Measurements from ENCODE around the gene UBL3.

The UBL3 gene

DNA sequence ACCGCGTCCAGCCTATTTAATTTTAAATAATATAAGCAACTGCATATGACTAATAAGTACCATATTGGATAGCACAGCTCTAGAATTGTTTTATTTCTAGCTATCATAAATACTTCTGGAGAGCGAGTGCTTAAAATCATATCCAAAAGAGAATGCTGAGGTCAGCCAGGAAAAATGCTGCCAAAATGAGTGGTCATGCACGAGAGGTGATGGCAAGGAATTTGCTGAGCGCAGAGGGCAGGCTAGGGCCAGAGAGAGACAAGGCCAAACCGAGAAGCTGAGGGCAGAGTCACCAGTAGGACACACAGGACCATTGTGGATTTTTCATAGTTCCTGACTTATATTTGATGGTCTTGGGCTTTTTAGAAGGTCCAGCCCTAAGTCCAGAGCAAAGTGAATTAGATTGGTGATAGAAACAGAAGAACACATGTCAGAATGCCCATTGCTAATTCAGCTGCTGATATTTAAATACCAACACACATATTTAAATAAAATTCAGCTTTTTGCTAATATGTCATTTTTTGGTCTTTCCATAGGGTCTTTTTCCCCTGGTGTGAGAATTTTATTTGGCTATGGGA lies 33.6 kb upstream of the UBL3 start:
- Histone ChIP-seq H3K4me1 (ENCODE audit: control insufficient read depth in 1 of 2, insufficient read depth in 2 of 2, low read length in 2 of 2) (no peaks in the 10 kb centered on the region), H3K27me3 (ENCODE audit: low read depth, low read length) (no peaks in the 10 kb centered on the region), H3K27ac (ENCODE audit: low read length) (no peak overlapping the region), H3K4me3 (ENCODE audit: low read depth in 1 of 2, low read length in 2 of 2) (no peak overlapping the region), H3K9me3 (ENCODE audit: control insufficient read depth in 1 of 2, low read length in 2 of 2) (no peaks in the 10 kb centered on the region), H3K36me3 (ENCODE audit: control insufficient read depth in 1 of 2, insufficient read depth in 2 of 2, low read length in 2 of 2) (no peaks in the 10 kb centered on the region)

DNA sequence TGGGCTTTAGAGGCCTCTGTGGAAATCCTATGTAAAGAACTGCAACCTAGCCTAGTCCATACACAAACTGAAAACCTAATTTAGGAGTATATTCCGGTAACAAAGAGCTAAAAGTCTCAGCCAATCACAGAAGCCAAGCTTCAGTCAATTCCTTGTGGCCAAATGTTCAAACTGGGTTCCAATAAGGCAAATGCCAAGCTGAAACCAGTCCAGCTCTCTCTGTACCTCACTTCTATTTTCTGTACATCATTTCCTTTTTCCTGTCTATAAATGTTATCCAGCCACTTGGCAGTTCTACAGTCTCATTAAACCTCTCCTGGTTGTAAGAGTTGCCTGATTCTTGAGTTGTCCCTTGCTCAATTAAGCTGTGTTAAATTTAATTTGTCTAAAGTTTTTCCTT lies 31.7 kb upstream of the UBL3 start:
- Histone ChIP-seq H3K27ac (ENCODE audit: low read length) (no peak overlapping the region), H3K36me3 (ENCODE audit: control insufficient read depth in 1 of 2, insufficient read depth in 2 of 2, low read length in 2 of 2) (no peaks in the 10 kb centered on the region), H3K27me3 (ENCODE audit: low read depth, low read length) (no peaks in the 10 kb centered on the region), H3K4me1 (ENCODE audit: control insufficient read depth in 1 of 2, insufficient read depth in 2 of 2, low read length in 2 of 2) (no peaks in the 10 kb centered on the region), H3K9me3 (ENCODE audit: control insufficient read depth in 1 of 2, low read length in 2 of 2) (no peaks in the 10 kb centered on the region), H3K4me3 (ENCODE audit: low read depth in 1 of 2, low read length in 2 of 2) (no peak overlapping the region)

DNA sequence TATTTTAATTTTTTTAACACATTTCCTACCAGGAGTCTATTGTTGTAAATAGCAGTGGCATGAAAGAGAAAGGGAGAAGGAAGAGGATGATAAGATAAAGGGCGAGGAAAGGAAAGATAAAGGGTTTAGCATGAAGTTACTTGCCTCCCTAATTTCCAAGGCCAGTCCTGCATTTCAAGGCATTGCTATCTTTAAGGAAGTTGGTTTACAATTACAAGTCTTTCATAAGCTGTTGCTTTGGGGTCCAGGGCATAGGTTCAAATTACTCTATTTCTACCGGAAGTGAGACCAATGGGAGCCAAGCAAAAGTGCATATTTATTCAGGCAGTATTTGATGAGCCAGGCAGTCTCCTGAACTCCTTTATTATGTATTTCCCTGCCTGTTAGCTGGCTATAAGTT lies 27.7 kb upstream of the UBL3 start:
- Histone ChIP-seq H3K4me1 (ENCODE audit: control insufficient read depth in 1 of 2, insufficient read depth in 2 of 2, low read length in 2 of 2) (no peaks in the 10 kb centered on the region), H3K4me3 (ENCODE audit: low read depth in 1 of 2, low read length in 2 of 2) (no peak overlapping the region), H3K36me3 (ENCODE audit: control insufficient read depth in 1 of 2, insufficient read depth in 2 of 2, low read length in 2 of 2) (no peaks in the 10 kb centered on the region), H3K27me3 (ENCODE audit: low read depth, low read length) (no peaks in the 10 kb centered on the region), H3K27ac (ENCODE audit: low read length) (no peak overlapping the region), H3K9me3 (ENCODE audit: control insufficient read depth in 1 of 2, low read length in 2 of 2) (no peaks in the 10 kb centered on the region)

DNA sequence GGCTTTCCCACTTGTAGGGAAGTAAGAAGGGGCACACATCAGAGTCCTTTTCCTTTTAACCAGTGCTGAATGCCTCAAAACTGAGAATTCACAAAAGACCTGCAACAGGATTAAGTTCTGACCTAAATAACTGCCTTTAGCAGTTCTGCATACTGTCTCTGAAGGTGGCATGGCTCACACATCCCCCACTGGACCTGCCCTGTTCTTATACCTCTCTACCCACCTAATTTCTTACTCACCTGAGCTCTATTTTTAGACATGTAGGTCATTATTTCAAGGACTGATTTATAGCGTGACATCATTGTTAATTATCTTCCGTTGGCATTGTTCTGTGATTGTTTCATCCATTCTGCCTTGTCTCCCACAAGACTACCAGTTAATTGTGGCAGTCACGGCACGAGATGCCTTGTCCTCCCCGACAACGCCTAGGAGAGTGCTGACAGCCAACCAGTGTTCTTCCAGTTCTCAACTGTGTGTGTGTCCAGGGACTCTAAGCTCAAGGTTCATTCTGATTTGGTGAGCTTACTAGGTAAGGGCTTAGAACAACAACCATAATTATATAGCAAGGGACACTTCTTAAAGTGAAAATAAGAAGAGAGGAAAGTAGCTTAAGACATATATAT lies 27.1 kb upstream of the UBL3 start:
- H3K9me3 ChIP-seq (ENCODE audit: control insufficient read depth in 1 of 2, low read length in 2 of 2): no peaks in the 10 kb centered on the region
- H3K27ac ChIP-seq (ENCODE audit: low read length): no peak overlapping the region
- H3K27me3 ChIP-seq (ENCODE audit: low read depth, low read length): no peaks in the 10 kb centered on the region
- no peaks in the 10 kb centered on the region for H3K4me1 ChIP-seq (ENCODE audit: control insufficient read depth in 1 of 2, insufficient read depth in 2 of 2, low read length in 2 of 2)
- no peak overlapping the region for H3K4me3 ChIP-seq (ENCODE audit: low read depth in 1 of 2, low read length in 2 of 2)
- no peaks in the 10 kb centered on the region for H3K36me3 ChIP-seq (ENCODE audit: control insufficient read depth in 1 of 2, insufficient read depth in 2 of 2, low read length in 2 of 2)

DNA sequence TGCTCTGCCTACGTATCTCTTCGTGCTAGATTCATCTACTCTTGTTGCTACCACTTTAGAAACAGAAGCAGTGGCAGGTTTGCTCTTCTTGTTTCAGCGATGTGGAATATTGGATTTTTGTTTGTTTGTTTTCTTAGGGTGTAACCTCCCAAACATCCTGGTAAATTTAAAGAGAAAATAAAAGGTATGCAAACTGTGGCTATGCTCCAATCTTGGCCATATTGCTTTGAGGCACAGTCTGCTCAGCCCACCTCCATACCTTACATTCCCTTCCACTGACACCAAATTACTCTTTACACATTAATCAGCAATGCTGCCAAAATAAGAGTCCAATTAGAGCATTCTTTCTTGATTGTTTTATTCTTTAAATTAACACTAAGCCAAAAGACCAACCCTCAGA lies 25.2 kb upstream of the UBL3 start:
- H3K9me3 ChIP-seq (ENCODE audit: control insufficient read depth in 1 of 2, low read length in 2 of 2): no peaks in the 10 kb centered on the region
- no peaks in the 10 kb centered on the region for H3K27me3 ChIP-seq (ENCODE audit: low read depth, low read length)
- no peak overlapping the region for H3K27ac ChIP-seq (ENCODE audit: low read length)
- no peak overlapping the region for H3K4me3 ChIP-seq (ENCODE audit: low read depth in 1 of 2, low read length in 2 of 2)
- no peaks in the 10 kb centered on the region for H3K36me3 ChIP-seq (ENCODE audit: control insufficient read depth in 1 of 2, insufficient read depth in 2 of 2, low read length in 2 of 2)
- no peaks in the 10 kb centered on the region for H3K4me1 ChIP-seq (ENCODE audit: control insufficient read depth in 1 of 2, insufficient read depth in 2 of 2, low read length in 2 of 2)

DNA sequence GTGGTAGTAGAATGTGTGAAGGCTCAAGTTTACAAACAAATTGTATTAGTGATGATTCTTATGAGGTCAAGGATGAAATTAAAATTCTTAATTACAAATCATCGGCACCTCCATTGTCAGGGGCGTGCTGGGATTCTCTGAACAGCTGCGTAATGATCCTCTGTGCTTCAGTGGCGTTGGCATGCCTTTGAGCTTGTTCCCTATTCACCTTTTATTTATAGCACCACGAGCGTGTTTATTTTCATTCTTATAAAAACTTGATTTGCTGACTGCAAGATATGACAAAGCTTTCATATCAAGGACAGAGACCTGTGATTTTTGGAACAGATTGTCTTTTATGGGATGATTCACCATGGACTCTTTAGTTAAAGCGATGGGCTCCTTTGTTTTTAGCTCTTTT lies 18.2 kb upstream of the UBL3 start:
- H3K36me3 ChIP-seq (ENCODE audit: control insufficient read depth in 1 of 2, insufficient read depth in 2 of 2, low read length in 2 of 2): no peaks in the 10 kb centered on the region
- no peaks in the 10 kb centered on the region for H3K9me3 ChIP-seq (ENCODE audit: control insufficient read depth in 1 of 2, low read length in 2 of 2)
- no peaks in the 10 kb centered on the region for H3K4me1 ChIP-seq (ENCODE audit: control insufficient read depth in 1 of 2, insufficient read depth in 2 of 2, low read length in 2 of 2)
- H3K27me3 ChIP-seq (ENCODE audit: low read depth, low read length): no peaks in the 10 kb centered on the region
- no peak overlapping the region for H3K4me3 ChIP-seq (ENCODE audit: low read depth in 1 of 2, low read length in 2 of 2)
- no peak overlapping the region for H3K27ac ChIP-seq (ENCODE audit: low read length)

DNA sequence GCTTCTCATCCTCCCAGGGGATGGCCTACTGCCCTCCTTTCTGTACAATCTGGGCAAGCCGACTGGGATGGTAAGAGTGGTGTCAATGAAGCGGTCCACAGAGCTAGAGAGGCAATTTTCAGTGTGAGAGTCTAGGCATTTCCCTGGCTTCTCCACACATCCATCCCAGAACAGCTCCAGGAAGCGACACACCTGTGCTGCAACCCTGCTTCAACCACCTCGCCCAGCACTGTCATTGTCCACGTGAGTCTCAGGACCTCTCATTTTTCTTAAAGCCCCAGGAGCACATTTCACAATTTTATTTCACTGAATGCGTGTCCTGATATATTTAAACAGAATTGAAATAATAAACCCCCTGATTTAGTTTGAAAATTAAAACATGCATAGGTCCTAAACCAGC lies 15.5 kb upstream of the UBL3 start:
- no peak overlapping the region for H3K27ac ChIP-seq (ENCODE audit: low read length)
- no peaks in the 10 kb centered on the region for H3K4me1 ChIP-seq (ENCODE audit: control insufficient read depth in 1 of 2, insufficient read depth in 2 of 2, low read length in 2 of 2)
- no peak overlapping the region for H3K4me3 ChIP-seq (ENCODE audit: low read depth in 1 of 2, low read length in 2 of 2)
- H3K9me3 ChIP-seq (ENCODE audit: control insufficient read depth in 1 of 2, low read length in 2 of 2): no peaks in the 10 kb centered on the region
- no peaks in the 10 kb centered on the region for H3K27me3 ChIP-seq (ENCODE audit: low read depth, low read length)
- H3K36me3 ChIP-seq (ENCODE audit: control insufficient read depth in 1 of 2, insufficient read depth in 2 of 2, low read length in 2 of 2): no peaks in the 10 kb centered on the region

DNA sequence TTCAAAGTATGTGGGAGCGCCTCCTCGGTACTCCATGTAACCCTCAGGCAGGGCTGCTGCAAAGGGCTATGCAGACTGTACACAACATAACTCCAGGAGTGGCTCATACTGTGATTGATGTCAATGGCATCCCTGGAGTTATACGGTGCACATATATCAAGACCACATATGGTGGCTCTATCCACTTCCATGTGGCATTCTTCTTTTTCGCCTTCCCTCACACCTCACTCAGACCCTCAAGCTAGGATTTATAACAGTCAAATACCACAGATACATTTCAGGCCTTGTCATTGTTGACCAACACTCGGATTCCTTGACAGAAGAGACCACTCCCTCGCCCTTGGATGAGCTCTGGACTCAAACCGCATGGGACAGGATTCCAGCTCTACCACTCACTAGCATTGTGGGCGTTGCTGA lies 11.3 kb upstream of the UBL3 start:
- Histone ChIP-seq H3K9me3 (ENCODE audit: control insufficient read depth in 1 of 2, low read length in 2 of 2) (no peaks in the 10 kb centered on the region), H3K27ac (ENCODE audit: low read length) (no peak overlapping the region), H3K4me3 (ENCODE audit: low read depth in 1 of 2, low read length in 2 of 2) (no peak overlapping the region), H3K4me1 (ENCODE audit: control insufficient read depth in 1 of 2, insufficient read depth in 2 of 2, low read length in 2 of 2) (no peaks in the 10 kb centered on the region), H3K36me3 (ENCODE audit: control insufficient read depth in 1 of 2, insufficient read depth in 2 of 2, low read length in 2 of 2) (no peaks in the 10 kb centered on the region), H3K27me3 (ENCODE audit: low read depth, low read length) (no peaks in the 10 kb centered on the region)

DNA sequence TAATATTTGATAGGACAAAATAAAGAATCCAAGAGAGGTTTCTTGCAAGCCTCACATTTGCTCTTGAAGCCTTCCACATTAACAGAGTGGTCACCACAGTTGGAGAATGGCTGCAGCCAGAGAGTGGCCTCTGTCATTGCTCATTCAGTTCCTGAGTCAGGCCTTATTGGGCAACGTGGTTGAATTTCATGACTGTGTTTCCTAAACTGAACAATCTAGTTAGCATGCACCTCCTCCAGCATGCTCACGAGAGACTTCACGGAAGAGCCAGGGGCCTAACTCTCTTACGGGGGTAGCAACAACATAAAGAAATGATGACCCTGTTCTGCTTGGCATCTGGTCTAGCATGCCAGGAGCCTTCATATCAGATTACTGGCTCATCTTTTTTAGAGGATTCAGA lies 9.6 kb upstream of the UBL3 start:
- H3K27me3 ChIP-seq (ENCODE audit: low read depth, low read length): no peaks in the 10 kb centered on the region
- H3K27ac ChIP-seq (ENCODE audit: low read length): no peak overlapping the region
- no peaks in the 10 kb centered on the region for H3K4me1 ChIP-seq (ENCODE audit: control insufficient read depth in 1 of 2, insufficient read depth in 2 of 2, low read length in 2 of 2)
- H3K4me3 ChIP-seq (ENCODE audit: low read depth in 1 of 2, low read length in 2 of 2): no peak overlapping the region
- no peaks in the 10 kb centered on the region for H3K36me3 ChIP-seq (ENCODE audit: control insufficient read depth in 1 of 2, insufficient read depth in 2 of 2, low read length in 2 of 2)
- H3K9me3 ChIP-seq (ENCODE audit: control insufficient read depth in 1 of 2, low read length in 2 of 2): no peaks in the 10 kb centered on the region

DNA sequence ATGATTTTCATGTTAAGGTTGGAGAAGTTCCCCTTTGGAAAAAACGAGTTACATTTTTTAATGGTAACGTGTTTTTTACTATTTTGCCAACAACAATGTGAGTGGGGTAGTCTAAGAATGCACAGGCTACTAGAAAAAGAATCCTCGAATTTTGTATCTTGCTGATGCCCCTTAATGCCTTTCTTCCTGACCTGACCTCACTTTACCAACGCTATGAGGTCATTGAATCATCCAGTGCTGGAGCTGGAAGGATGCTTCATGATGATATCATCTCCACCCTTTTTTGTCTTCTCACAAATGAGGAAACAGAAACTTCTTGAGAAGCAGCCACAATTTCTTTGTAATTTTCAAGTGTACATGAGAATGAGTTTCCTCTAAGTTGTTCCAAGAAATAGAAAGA lies 8.2 kb upstream of the UBL3 start:
- Histone ChIP-seq H3K27me3 (ENCODE audit: low read depth, low read length) (no peaks in the 10 kb centered on the region), H3K4me3 (ENCODE audit: low read depth in 1 of 2, low read length in 2 of 2) (no peak overlapping the region), H3K36me3 (ENCODE audit: control insufficient read depth in 1 of 2, insufficient read depth in 2 of 2, low read length in 2 of 2) (no peaks in the 10 kb centered on the region), H3K4me1 (ENCODE audit: control insufficient read depth in 1 of 2, insufficient read depth in 2 of 2, low read length in 2 of 2) (no peaks in the 10 kb centered on the region), H3K27ac (ENCODE audit: low read length) (no peak overlapping the region), H3K9me3 (ENCODE audit: control insufficient read depth in 1 of 2, low read length in 2 of 2) (no peaks in the 10 kb centered on the region)

DNA sequence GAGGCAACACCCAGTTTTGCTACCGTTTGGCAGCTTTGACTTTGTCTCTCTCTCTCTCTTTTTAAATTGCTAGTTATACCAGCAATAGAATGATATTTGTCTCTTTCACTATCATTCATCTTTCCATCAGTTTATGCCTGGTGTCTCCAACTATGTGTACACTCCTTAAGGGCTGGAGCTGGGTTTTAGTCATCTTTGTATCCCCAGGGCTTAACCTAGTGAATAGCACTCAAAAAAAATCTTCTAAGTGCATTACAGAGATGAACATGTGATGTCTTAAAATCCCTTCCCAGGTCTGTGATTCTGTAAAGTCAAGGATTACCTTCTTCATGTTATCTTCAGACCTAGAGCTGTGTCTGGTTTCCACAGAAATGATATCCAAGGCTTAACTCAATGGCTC lies 7.8 kb upstream of the UBL3 start:
- Histone ChIP-seq H3K4me1 (ENCODE audit: control insufficient read depth in 1 of 2, insufficient read depth in 2 of 2, low read length in 2 of 2) (no peaks in the 10 kb centered on the region), H3K27me3 (ENCODE audit: low read depth, low read length) (no peaks in the 10 kb centered on the region), H3K27ac (ENCODE audit: low read length) (no peak overlapping the region), H3K4me3 (ENCODE audit: low read depth in 1 of 2, low read length in 2 of 2) (no peak overlapping the region), H3K9me3 (ENCODE audit: control insufficient read depth in 1 of 2, low read length in 2 of 2) (no peaks in the 10 kb centered on the region), H3K36me3 (ENCODE audit: control insufficient read depth in 1 of 2, insufficient read depth in 2 of 2, low read length in 2 of 2) (no peaks in the 10 kb centered on the region)

DNA sequence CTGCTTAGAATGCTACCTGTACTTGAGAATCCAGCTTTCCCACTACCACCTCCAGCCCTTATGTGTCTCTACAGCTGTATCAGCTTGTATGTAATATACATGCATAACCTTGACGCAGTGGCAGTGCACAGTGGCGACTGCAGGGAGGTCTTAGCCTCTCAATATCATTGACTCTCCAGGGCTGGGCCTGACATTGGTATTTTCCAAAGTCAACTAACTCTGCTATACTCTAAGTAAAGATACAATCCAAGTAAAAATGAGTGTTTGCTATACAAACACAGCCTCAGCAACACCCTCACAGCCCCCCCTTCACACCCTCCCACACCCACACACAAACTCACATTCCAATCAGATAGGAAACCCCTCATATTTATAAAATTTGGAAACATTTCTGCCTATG lies 6.7 kb upstream of the UBL3 start:
- no peak overlapping the region for H3K27ac ChIP-seq (ENCODE audit: low read length)
- no peaks in the 10 kb centered on the region for H3K9me3 ChIP-seq (ENCODE audit: control insufficient read depth in 1 of 2, low read length in 2 of 2)
- H3K27me3 ChIP-seq (ENCODE audit: low read depth, low read length): no peaks in the 10 kb centered on the region
- H3K4me1 ChIP-seq (ENCODE audit: control insufficient read depth in 1 of 2, insufficient read depth in 2 of 2, low read length in 2 of 2): no peaks in the 10 kb centered on the region
- H3K4me3 ChIP-seq (ENCODE audit: low read depth in 1 of 2, low read length in 2 of 2): no peak overlapping the region
- no peaks in the 10 kb centered on the region for H3K36me3 ChIP-seq (ENCODE audit: control insufficient read depth in 1 of 2, insufficient read depth in 2 of 2, low read length in 2 of 2)
